Liver (tissue), 9 donors: ENCODE data around the gene RNGTT. TPM values are rescaled to one million over a fixed set of nuclear protein-coding genes. Genes with fewer than 3 reads are reported as not detected.

Experiments
- DNase-seq: peaks from one replicate; pipeline ENCODE4 v3.0.0-alpha.2; 2017; ENCODE audit warnings: low spot score
- H3K27ac ChIP-seq, 2 donors: one replicate each; pipeline ENCODE4 v1.7.0; 2013; ENCODE audit warnings: inconsistent platforms in 2 of 2, low read length in 2 of 2, control low read depth in 1 of 2, low read depth in 1 of 2, mild to moderate bottlenecking in 1 of 2
- H3K27me3 ChIP-seq, 4 donors: one replicate each; pipeline versions ENCODE4 v1.6.1 to v1.7.0; 2013; ENCODE audit warnings: low read length in 3 of 4, inconsistent platforms in 1 of 4, mild to moderate bottlenecking in 1 of 4, moderate library complexity in 1 of 4; ENCODE audit not compliant: control insufficient read depth in 4 of 4, insufficient read depth in 4 of 4
- H3K36me3 ChIP-seq, 4 donors: one replicate each; pipeline versions ENCODE4 v1.6.1 to v1.7.0; 2013; ENCODE audit warnings: low read length in 3 of 4, mild to moderate bottlenecking in 3 of 4, low read depth in 1 of 4, moderate library complexity in 1 of 4; ENCODE audit not compliant: control insufficient read depth in 4 of 4, insufficient read depth in 3 of 4
- H3K4me1 ChIP-seq, 4 donors: one replicate each; pipeline versions ENCODE4 v1.6.1 to v1.7.0; 2013; ENCODE audit warnings: low read length in 3 of 4, mild to moderate bottlenecking in 3 of 4, moderate library complexity in 1 of 4; ENCODE audit not compliant: control insufficient read depth in 4 of 4, insufficient read depth in 4 of 4
- H3K4me3 ChIP-seq, 3 donors: one replicate each; pipeline versions ENCODE4 v1.6.1 to v1.7.0; 2013; ENCODE audit warnings: low read length in 3 of 3, control low read depth in 1 of 3, low read depth in 1 of 3, mild to moderate bottlenecking in 1 of 3
- H3K9ac ChIP-seq, 2 donors: one replicate each; pipeline ENCODE4 v1.7.0; 2013; ENCODE audit warnings: low read length in 2 of 2, mild to moderate bottlenecking in 2 of 2, moderate library complexity in 2 of 2, control low read depth in 1 of 2, low read depth in 1 of 2
- H3K9me3 ChIP-seq, 4 donors: one replicate each; pipeline versions ENCODE4 v1.6.1 to v1.7.0; 2013; ENCODE audit warnings: low read length in 3 of 4; ENCODE audit not compliant: control insufficient read depth in 4 of 4
- EGR1 ChIP-seq, 2 donors: IDR thresholded peaks; 2 replicates each; pipeline ENCODE4 v1.6.1; 2016 to 2018; ENCODE audit warnings: antibody characterized with exemption in 2 of 2, low read depth in 2 of 2
- FOXA1 ChIP-seq: IDR thresholded peaks from 2 replicates; pipeline ENCODE4 v1.6.1; 2016; ENCODE audit warnings: antibody characterized with exemption
- GABPA ChIP-seq, 2 donors: IDR thresholded peaks in 1 of 2; conservative IDR thresholded peaks in 1 of 2; 2 replicates each; pipeline ENCODE4 v1.6.1; 2016; ENCODE audit warnings: antibody characterized with exemption in 2 of 2, mild to moderate bottlenecking in 1 of 2, moderate library complexity in 1 of 2
- HNF4G ChIP-seq: IDR thresholded peaks from 2 replicates; pipeline ENCODE4 v1.6.1; 2016; ENCODE audit warnings: antibody characterized with exemption
- NR2F2 ChIP-seq: IDR thresholded peaks from 2 replicates; pipeline ENCODE4 v1.6.1; 2016; ENCODE audit warnings: antibody characterized with exemption
- SP1 ChIP-seq: IDR thresholded peaks from 2 replicates; pipeline ENCODE4 v1.6.1; 2018; ENCODE audit warnings: antibody characterized with exemption, mild to moderate bottlenecking
- TAF1 ChIP-seq: conservative IDR thresholded peaks from 2 replicates; pipeline ENCODE4 v1.6.1; 2016; ENCODE audit warnings: antibody characterized with exemption, mild to moderate bottlenecking
- YY1 ChIP-seq: IDR thresholded peaks from 2 replicates; pipeline ENCODE4 v1.6.1; 2016; ENCODE audit warnings: antibody characterized with exemption, mild to moderate bottlenecking
- WGBS: extraction: QIAGEN DNeasy Blood & Tissue Kit; methylation state at CpG from one replicate; pipeline ENCODE4 v1.1.7; 2013; 5-methylcytosine and 5-hydroxymethylcytosine counted together
- polyA plus RNA-seq, 2 donors: library from polyadenylated mRNA; stranded (reverse) in 1 of 2; unstranded in 1 of 2; fragments of 200-250 nt in 1 of 2; fragments of >200 nt in 1 of 2; fragmentation: Nextera tagmentation in 1 of 2; extraction: Ambion mirVana in 1 of 2; gene quantifications; one replicate each; pipeline versions ENCODE4 v1.2.1 to v1.2.3, GENCODE V29; 2013 to 2015
- total RNA-seq, 2 donors: library from RNA; depleted of rRNA; stranded (reverse); fragments of >200 nt; gene quantifications; one replicate each; pipeline ENCODE4 v1.2.3, GENCODE V29; 2014
- TF ChIP-seq, protein P1 (sequence below): IDR thresholded peaks from 2 replicates; pipeline ENCODE4 v1.6.1; 2016; ENCODE audit warnings: antibody characterized with exemption
- TF ChIP-seq, protein P2 (sequence below): IDR thresholded peaks from 2 replicates; pipeline ENCODE4 v1.6.1; 2016; ENCODE audit warnings: antibody characterized with exemption
- TF ChIP-seq, protein P3 (sequence below): IDR thresholded peaks from 2 replicates; pipeline ENCODE4 v1.6.1; 2016; ENCODE audit warnings: antibody characterized with exemption
- TF ChIP-seq, protein P4 (sequence below): IDR thresholded peaks from 2 replicates; pipeline ENCODE4 v1.6.1; 2016; ENCODE audit warnings: antibody characterized with exemption, mild to moderate bottlenecking
- TF ChIP-seq, protein P5 (sequence below): fragments of 150-350 bp; IDR thresholded peaks from 2 replicates; pipeline ENCODE4 v1.5.1; 2017; ENCODE audit warnings: improper control_type of control experiment, low read depth, low read length; ENCODE audit not compliant: missing input control
- donor health status: healthy.
- donor health status: healthy.
- donor health status: healthy.
- donor health status: healthy.
- donor health status: healthy.

Gene RNGTT
- total and polyA plus RNA-seq, 4 donors = 4.1 to 20.8 (median 7.2) TPM

DNA sequence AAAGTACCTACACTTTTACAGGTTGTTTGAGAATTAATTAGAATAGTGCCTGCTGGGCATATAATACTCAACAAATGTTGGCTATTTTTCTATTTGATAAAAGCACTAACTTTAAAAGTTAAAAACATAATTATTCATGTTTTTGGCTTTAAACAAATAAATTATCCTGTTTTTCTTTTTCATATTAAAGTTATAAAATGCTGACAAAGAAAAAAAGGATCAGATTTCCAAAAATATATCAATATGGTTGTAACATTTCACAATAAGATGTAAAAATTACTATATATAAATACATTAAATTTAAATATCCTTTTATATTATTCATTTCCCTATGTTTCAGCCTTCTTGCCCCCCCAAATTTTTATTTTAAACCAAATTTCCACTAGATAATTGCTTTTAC is 312.0 kb downstream of the RNGTT start:
- Histone ChIP-seq H3K36me3 (no peaks in the 10 kb centered on the region), H3K4me1 (no peaks in the 10 kb centered on the region), H3K4me3 (no peak overlapping the region), H3K9ac (no peak overlapping the region), H3K27me3 (no peaks in the 10 kb centered on the region), H3K27ac (no peak overlapping the region), H3K9me3 (no peaks in the 10 kb centered on the region)
- no peak for TF ChIP-seq YY1
- TF ChIP-seq, protein P1, sequence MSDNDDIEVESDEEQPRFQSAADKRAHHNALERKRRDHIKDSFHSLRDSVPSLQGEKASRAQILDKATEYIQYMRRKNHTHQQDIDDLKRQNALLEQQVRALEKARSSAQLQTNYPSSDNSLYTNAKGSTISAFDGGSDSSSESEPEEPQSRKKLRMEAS = no peak
- no peak for TF ChIP-seq FOXA1
- TF ChIP-seq GABPA (IDR thresholded peaks at IDR 0.05 in 1 of 2, conservative IDR thresholded peaks at IDR 0.05 in 1 of 2) = no peak
- TF ChIP-seq, protein P2, sequence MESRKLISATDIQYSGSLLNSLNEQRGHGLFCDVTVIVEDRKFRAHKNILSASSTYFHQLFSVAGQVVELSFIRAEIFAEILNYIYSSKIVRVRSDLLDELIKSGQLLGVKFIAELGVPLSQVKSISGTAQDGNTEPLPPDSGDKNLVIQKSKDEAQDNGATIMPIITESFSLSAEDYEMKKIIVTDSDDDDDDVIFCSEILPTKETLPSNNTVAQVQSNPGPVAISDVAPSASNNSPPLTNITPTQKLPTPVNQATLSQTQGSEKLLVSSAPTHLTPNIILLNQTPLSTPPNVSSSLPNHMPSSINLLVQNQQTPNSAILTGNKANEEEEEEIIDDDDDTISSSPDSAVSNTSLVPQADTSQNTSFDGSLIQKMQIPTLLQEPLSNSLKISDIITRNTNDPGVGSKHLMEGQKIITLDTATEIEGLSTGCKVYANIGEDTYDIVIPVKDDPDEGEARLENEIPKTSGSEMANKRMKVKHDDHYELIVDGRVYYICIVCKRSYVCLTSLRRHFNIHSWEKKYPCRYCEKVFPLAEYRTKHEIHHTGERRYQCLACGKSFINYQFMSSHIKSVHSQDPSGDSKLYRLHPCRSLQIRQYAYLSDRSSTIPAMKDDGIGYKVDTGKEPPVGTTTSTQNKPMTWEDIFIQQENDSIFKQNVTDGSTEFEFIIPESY = no peak
- no peak for TF ChIP-seq HNF4G
- TF ChIP-seq, protein P3, sequence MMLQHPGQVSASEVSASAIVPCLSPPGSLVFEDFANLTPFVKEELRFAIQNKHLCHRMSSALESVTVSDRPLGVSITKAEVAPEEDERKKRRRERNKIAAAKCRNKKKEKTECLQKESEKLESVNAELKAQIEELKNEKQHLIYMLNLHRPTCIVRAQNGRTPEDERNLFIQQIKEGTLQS = no peak
- TF ChIP-seq NR2F2 = no peak
- no peak for DNase-seq

DNA sequence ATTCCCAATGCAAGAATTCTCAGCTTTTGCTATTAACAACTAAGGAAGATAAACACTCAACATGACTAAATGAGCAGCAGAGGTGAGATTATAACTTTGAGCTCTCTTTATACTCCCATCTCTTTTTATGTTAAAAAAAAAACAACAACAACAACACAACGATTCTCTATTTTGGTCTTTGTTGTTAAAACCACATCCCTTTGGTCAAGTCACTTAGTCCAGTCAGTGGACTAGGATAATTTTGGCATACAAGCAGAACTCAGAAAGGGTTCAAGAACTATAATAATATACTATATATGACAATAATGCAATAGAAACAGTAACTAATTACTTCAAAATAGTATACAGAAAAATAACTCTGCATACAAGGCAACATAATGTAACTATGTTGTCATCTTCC is 312.4 kb downstream of the RNGTT start:
- Histone ChIP-seq H3K36me3 (no peaks in the 10 kb centered on the region), H3K4me1 (no peaks in the 10 kb centered on the region), H3K27ac (no peak overlapping the region), H3K9ac (no peak overlapping the region), H3K9me3 (no peaks in the 10 kb centered on the region), H3K27me3 (no peaks in the 10 kb centered on the region), H3K4me3 (no peak overlapping the region)
- no peak for TF ChIP-seq NR2F2
- 82% methylated on average over 1 of the region's 1 CpG for WGBS
- no peak for DNase-seq

DNA sequence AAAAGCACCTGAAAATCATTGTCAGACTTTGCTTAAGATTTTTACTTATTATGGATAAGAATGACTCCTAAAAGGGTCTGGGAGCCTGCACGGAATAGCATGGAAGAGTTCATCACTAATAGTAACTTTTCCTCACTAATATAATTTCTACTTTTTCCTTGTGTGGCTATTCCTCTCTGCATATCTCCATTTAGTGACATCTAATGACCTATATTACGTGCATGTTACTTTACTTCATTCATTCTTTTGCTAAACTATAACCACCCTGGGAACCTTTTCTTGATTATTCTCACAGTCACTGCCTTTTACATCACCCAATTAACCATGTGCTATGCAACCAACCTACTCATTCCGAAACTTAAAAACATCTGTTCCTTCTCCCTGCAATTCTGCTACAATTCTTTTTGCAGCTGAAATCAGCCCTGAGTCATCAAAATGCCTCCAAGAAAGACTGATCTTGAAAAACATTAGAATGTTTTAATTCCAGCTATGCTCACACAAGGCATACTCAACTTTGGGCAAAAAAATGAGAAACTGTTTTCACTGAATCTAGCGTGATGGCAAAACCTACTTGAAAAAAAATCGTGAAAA is 313.3 kb downstream of the RNGTT start:
- Histone ChIP-seq H3K4me1 (no peaks in the 10 kb centered on the region), H3K27ac (no peak overlapping the region), H3K9me3 (no peaks in the 10 kb centered on the region), H3K27me3 (no peaks in the 10 kb centered on the region), H3K4me3 (no peak overlapping the region), H3K9ac (no peak overlapping the region), H3K36me3 (no peaks in the 10 kb centered on the region)
- TF ChIP-seq GABPA (IDR thresholded peaks at IDR 0.05 in 1 of 2, conservative IDR thresholded peaks at IDR 0.05 in 1 of 2) (no peak), EGR1 (IDR thresholded peaks at IDR 0.05; ENCODE audit: low read depth in 2 of 2) (no peak), SP1 (no peak), TAF1 (no peak), FOXA1 (no peak), YY1 (no peak)
- TF ChIP-seq, protein P3 = no peak
- TF ChIP-seq, protein P4, sequence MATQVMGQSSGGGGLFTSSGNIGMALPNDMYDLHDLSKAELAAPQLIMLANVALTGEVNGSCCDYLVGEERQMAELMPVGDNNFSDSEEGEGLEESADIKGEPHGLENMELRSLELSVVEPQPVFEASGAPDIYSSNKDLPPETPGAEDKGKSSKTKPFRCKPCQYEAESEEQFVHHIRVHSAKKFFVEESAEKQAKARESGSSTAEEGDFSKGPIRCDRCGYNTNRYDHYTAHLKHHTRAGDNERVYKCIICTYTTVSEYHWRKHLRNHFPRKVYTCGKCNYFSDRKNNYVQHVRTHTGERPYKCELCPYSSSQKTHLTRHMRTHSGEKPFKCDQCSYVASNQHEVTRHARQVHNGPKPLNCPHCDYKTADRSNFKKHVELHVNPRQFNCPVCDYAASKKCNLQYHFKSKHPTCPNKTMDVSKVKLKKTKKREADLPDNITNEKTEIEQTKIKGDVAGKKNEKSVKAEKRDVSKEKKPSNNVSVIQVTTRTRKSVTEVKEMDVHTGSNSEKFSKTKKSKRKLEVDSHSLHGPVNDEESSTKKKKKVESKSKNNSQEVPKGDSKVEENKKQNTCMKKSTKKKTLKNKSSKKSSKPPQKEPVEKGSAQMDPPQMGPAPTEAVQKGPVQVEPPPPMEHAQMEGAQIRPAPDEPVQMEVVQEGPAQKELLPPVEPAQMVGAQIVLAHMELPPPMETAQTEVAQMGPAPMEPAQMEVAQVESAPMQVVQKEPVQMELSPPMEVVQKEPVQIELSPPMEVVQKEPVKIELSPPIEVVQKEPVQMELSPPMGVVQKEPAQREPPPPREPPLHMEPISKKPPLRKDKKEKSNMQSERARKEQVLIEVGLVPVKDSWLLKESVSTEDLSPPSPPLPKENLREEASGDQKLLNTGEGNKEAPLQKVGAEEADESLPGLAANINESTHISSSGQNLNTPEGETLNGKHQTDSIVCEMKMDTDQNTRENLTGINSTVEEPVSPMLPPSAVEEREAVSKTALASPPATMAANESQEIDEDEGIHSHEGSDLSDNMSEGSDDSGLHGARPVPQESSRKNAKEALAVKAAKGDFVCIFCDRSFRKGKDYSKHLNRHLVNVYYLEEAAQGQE = no peak
- TF ChIP-seq, protein P5, sequence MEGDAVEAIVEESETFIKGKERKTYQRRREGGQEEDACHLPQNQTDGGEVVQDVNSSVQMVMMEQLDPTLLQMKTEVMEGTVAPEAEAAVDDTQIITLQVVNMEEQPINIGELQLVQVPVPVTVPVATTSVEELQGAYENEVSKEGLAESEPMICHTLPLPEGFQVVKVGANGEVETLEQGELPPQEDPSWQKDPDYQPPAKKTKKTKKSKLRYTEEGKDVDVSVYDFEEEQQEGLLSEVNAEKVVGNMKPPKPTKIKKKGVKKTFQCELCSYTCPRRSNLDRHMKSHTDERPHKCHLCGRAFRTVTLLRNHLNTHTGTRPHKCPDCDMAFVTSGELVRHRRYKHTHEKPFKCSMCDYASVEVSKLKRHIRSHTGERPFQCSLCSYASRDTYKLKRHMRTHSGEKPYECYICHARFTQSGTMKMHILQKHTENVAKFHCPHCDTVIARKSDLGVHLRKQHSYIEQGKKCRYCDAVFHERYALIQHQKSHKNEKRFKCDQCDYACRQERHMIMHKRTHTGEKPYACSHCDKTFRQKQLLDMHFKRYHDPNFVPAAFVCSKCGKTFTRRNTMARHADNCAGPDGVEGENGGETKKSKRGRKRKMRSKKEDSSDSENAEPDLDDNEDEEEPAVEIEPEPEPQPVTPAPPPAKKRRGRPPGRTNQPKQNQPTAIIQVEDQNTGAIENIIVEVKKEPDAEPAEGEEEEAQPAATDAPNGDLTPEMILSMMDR = no peak
- TF ChIP-seq, protein P2 = no peak
- DNase-seq = no peak
- WGBS = 94% methylated on average over 5 of the region's 5 CpGs
